Mesothelial cell of epicardium (in vitro differentiated cells): Measurements from ENCODE around the gene KCNA5. TPM values are rescaled to one million over a fixed set of nuclear protein-coding genes. Genes with fewer than 3 reads are reported as not detected.

Source experiments
- DNase-seq, 2 experiments: peaks; one replicate each; pipeline ENCODE4 v3.0.0; 2021; ENCODE audit warnings: low spot score in 2 of 2; ENCODE audit not compliant: unreplicated experiment in 2 of 2
- H3K27ac Mint-ChIP-seq: 2 replicates; pipeline ENCODE4 v1.8.0; 2021; ENCODE audit warnings: mixed read lengths
- H3K27me3 Mint-ChIP-seq: 2 replicates; pipeline ENCODE4 v1.8.0; 2021; ENCODE audit warnings: low read depth, mixed read lengths
- H3K36me3 Mint-ChIP-seq: 2 replicates; pipeline ENCODE4 v1.8.0; 2021; ENCODE audit warnings: mixed read lengths
- H3K4me1 Mint-ChIP-seq: 2 replicates; pipeline ENCODE4 v1.8.0; 2021; ENCODE audit warnings: mixed read lengths
- H3K4me3 Mint-ChIP-seq: 2 replicates; pipeline ENCODE4 v1.8.0; 2021; ENCODE audit warnings: mild to moderate bottlenecking, moderate library complexity, mixed read lengths
- H3K9me3 Mint-ChIP-seq: 2 replicates; pipeline ENCODE4 v1.8.0; 2021; ENCODE audit warnings: mixed read lengths
- CTCF ChIP-seq: fragments of 200-600 bp; sonication (generic); IDR thresholded peaks from one replicate; pipeline ENCODE4 v1.5.0; 2021; ENCODE audit warnings: antibody characterized with exemption; ENCODE audit not compliant: unreplicated experiment
- total RNA-seq: library from RNA; stranded (reverse); gene quantifications from 3 replicates; pipeline ENCODE4 v1.2.1, GENCODE V29; 2021

KCNA5 gene
- total RNA-seq, 1 donor from 2014 or later = 0.80 TPM

- H3K4me1 Mint-ChIP-seq = peaks cover 9% of the 10 kb centered on the region
- no peak overlapping the region for H3K4me3 Mint-ChIP-seq
- H3K27ac Mint-ChIP-seq = no peak overlapping the region
- DNase-seq = no peak
- no peak for TF ChIP-seq CTCF
- no peaks in the 10 kb centered on the region for H3K36me3 Mint-ChIP-seq
- peaks cover 18% of the 10 kb centered on the region for H3K27me3 Mint-ChIP-seq
- H3K9me3 Mint-ChIP-seq = peaks cover 8% of the 10 kb centered on the region
Measured at GRCh38 chr12:5027046-5027821, 16.4 kb upstream of the KCNA5 start.

GRCh38 chr12:5030066-5030465, 13.6 kb upstream of the KCNA5 start:
- Mint-ChIP-seq H3K27ac (no peak overlapping the region), H3K9me3 (peaks cover 8% of the 10 kb centered on the region), H3K36me3 (no peaks in the 10 kb centered on the region), H3K4me1 (peaks cover 9% of the 10 kb centered on the region), H3K4me3 (no peak overlapping the region), H3K27me3 (peaks cover 6% of the 10 kb centered on the region)
- DNase-seq = no peak
- no peak for TF ChIP-seq CTCF

- H3K36me3 Mint-ChIP-seq = no peaks in the 10 kb centered on the region
- H3K4me1 Mint-ChIP-seq = peaks cover 9% of the 10 kb centered on the region
- no peak overlapping the region for H3K27ac Mint-ChIP-seq
- no peak for TF ChIP-seq CTCF
- no peak for DNase-seq
- no peaks in the 10 kb centered on the region for H3K27me3 Mint-ChIP-seq
- no peak overlapping the region for H3K4me3 Mint-ChIP-seq
- peaks cover 8% of the 10 kb centered on the region for H3K9me3 Mint-ChIP-seq
Measured at GRCh38 chr12:5031242-5031641, 12.4 kb upstream of the KCNA5 start.

GRCh38 chr12:5031958-5032357, 11.7 kb upstream of the KCNA5 start:
- H3K27me3 Mint-ChIP-seq = no peaks in the 10 kb centered on the region
- H3K27ac Mint-ChIP-seq = no peak overlapping the region
- DNase-seq = no peak
- no peaks in the 10 kb centered on the region for H3K36me3 Mint-ChIP-seq
- no peak overlapping the region for H3K4me3 Mint-ChIP-seq
- peaks cover 8% of the 10 kb centered on the region for H3K9me3 Mint-ChIP-seq
- no peak for TF ChIP-seq CTCF
- peaks cover 5% of the 10 kb centered on the region for H3K4me1 Mint-ChIP-seq

- no peak for DNase-seq
- H3K4me1 Mint-ChIP-seq = no peaks in the 10 kb centered on the region
- no peaks in the 10 kb centered on the region for H3K36me3 Mint-ChIP-seq
- H3K9me3 Mint-ChIP-seq = peaks cover 8% of the 10 kb centered on the region
- H3K27me3 Mint-ChIP-seq = no peaks in the 10 kb centered on the region
- TF ChIP-seq CTCF = no peak
- no peak overlapping the region for H3K27ac Mint-ChIP-seq
- no peak overlapping the region for H3K4me3 Mint-ChIP-seq
Measured at GRCh38 chr12:5032821-5033220, 10.9 kb upstream of the KCNA5 start.

- Mint-ChIP-seq H3K4me3 (no peak overlapping the region), H3K4me1 (peaks cover under 1% of the 10 kb centered on the region), H3K36me3 (no peaks in the 10 kb centered on the region), H3K9me3 (peaks cover 8% of the 10 kb centered on the region), H3K27ac (no peak overlapping the region), H3K27me3 (peaks cover 6% of the 10 kb centered on the region)
- no peak for TF ChIP-seq CTCF
- no peak for DNase-seq
Measured at GRCh38 chr12:5033883-5034282, 9.8 kb upstream of the KCNA5 start.
